Measurements from ENCODE around the gene GTF3C5. TPM values are rescaled to one million over a fixed set of nuclear protein-coding genes. Genes with fewer than 3 reads are reported as not detected.

Gene GTF3C5
- total RNA-seq, 4 donors from 2014 or later, result 32.6 to 54.2 (median 39.0) TPM

GRCh38 chr9:133009906-133010582, 20.8 kb upstream of the GTF3C5 start:
- TF ChIP-seq CTCF (IDR thresholded peaks at IDR 0.05), result no peak
- DNase-seq (ENCODE audit: low spot score), result no peak
- ATAC-seq (ENCODE audit: low FRiP score), result no peak

- DNase-seq (ENCODE audit: low spot score) (no peak), ATAC-seq (ENCODE audit: low FRiP score) (no peak)
- no peak for TF ChIP-seq CTCF (IDR thresholded peaks at IDR 0.05)
Measured at GRCh38 chr9:133014696-133015095, 16.1 kb upstream of the GTF3C5 start.

- DNase-seq (ENCODE audit: low spot score) (no peak), ATAC-seq (ENCODE audit: low FRiP score) (no peak)
- no peak for TF ChIP-seq CTCF (IDR thresholded peaks at IDR 0.05)
Measured at GRCh38 chr9:133023117-133023890, 7.5 kb upstream of the GTF3C5 start.

GRCh38 chr9:133026426-133026825, 4.4 kb upstream of the GTF3C5 start:
- DNase-seq (ENCODE audit: low spot score) (no peak), ATAC-seq (ENCODE audit: low FRiP score) (no peak)
- TF ChIP-seq CTCF (IDR thresholded peaks at IDR 0.05), result no peak

GRCh38 chr9:133027134-133027533, 3.7 kb upstream of the GTF3C5 start:
- DNase-seq (ENCODE audit: low spot score) (no peak), ATAC-seq (ENCODE audit: low FRiP score) (no peak)
- no peak for TF ChIP-seq CTCF (IDR thresholded peaks at IDR 0.05)

- DNase-seq (ENCODE audit: low spot score) (no peak), ATAC-seq (ENCODE audit: low FRiP score) (no peak)
- no peak for TF ChIP-seq CTCF (IDR thresholded peaks at IDR 0.05)
Measured at GRCh38 chr9:133028221-133028620, 2.6 kb upstream of the GTF3C5 start.

- no peak for ATAC-seq (ENCODE audit: low FRiP score)
Measured at GRCh38 chr9:133029994-133030316, 842 bp upstream of the GTF3C5 start.

More at GRCh38 chr9:133029994-133030316, 842 bp upstream of the GTF3C5 start:
- DNase-seq (ENCODE audit: low spot score), result no peak
- no peak for TF ChIP-seq CTCF (IDR thresholded peaks at IDR 0.05)
